GM18498 (cell line): ENCODE data around the gene TIGD4.

Experiments used
- ATAC-seq: cut with Tn5 transposase; IDR thresholded peaks from one replicate; pipeline ENCODE4 v1.9.1; 2021; ENCODE audit warnings: mild to moderate bottlenecking, moderate library complexity; ENCODE audit not compliant: unreplicated experiment

The TIGD4 gene

DNA sequence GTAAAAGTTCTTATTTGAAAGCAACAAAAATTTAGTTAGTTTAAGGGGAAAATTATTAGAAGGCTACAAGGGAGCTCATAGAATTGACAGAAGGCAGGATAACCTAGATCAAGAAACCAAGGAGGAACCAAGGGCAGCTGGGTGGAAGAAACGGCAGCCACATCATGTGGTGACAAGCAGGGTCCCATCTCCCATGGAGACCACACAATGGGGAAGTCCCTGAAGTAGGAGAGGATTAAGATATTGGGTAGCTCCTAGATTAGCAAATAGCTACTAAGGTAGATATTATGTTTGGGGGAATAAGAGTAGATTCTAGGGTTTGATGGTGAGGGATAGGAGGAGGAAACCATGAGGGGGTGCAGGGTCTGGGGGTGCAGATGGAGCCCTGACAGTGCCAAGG lies 51.7 kb downstream of the TIGD4 start:
- no peak for ATAC-seq

DNA sequence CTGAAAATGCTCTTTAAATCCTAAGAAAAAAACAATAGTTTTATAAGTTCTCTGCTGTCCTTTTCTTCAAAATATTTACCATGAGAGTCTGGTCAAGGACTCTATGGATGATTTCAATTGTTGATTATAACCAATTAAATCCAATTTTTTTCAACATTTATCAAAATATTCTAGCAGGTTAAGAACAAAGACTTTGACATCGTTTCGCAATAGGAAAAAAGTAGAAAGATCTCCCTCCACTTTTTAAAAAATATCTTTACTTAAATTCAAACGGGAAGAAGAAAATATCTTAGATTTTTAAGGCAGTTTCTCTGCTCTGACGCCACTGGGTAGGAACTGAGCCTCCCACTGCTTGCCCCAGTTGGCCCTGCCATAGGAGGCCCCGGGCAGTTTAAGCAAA lies 55.0 kb downstream of the TIGD4 start:
- ATAC-seq: no peak

DNA sequence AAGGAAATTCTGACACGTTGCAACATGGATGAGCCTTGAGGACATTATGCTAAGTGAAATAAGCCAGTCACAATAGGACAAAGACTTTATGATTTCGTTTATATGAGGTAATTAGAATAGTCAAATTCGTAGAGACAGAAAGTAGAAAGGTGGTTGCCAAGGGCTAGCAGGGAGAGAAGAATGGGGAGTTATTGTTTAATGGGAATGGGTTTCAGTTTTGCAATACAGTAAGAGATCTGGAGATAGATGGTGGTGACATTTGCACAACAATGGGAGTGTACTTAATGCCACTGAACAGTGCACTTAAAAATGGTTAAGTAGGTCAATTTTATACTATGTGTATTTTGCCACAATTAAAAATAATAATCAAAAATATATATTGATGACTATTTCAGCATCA lies 56.3 kb downstream of the TIGD4 start:
- ATAC-seq: no peak

DNA sequence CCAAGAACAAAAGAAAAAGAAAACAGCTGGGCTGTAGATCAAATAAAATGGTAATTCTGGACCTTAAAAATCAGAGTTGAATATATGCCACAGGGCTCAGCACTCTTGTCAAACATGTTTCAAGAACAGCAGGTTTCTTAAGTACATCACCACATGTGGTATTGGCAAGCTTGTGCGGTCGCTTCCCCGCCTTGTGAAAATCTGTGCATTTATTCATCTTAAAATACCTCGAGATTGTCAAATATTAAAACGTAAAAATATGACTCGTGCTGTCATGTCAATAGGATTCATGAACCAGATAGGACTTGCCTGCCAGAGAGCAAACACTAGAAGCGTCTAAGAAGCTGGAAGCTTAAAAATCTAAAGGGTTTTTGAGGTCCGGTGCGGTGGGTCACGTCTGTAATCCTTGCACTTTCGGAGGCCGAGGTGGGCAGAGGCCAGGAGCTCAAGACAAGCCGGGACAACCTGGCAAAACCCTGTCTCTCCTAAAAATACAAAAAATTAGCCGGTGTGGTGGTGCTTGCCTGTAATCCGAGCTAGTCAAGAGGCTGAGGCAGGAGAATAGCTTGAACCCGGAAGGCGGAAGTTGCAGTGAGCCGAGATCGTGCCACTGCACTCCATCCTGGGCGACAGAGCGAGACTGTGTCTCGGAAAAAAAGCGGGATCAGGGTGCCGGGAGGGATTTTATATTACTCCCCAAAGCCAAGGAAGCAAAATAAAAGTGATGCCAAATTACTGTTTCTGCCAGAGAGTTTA lies 59.6 kb downstream of the TIGD4 start:
- no peak for ATAC-seq
